Measurements from ENCODE around the gene SPNS3.

DNA sequence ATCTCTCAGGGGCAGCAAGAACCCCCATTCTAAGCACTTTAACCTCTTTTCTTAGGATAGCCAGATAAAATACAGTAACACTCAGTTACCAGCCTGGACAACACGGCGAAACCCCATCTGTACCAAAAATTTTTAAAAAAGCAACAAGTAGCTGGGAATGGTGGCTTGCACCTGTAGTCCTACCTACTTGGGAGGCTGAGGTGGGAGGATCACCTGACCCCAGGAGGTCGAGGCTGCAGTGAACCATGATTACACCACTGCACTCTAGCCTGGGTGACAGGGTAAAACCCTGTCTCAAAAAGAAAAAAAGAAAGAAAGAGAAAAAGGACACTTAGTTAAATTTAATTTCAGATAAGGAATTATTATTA, 38.6 kb upstream of the SPNS3 start:
- TF ChIP-seq, protein P1, sequence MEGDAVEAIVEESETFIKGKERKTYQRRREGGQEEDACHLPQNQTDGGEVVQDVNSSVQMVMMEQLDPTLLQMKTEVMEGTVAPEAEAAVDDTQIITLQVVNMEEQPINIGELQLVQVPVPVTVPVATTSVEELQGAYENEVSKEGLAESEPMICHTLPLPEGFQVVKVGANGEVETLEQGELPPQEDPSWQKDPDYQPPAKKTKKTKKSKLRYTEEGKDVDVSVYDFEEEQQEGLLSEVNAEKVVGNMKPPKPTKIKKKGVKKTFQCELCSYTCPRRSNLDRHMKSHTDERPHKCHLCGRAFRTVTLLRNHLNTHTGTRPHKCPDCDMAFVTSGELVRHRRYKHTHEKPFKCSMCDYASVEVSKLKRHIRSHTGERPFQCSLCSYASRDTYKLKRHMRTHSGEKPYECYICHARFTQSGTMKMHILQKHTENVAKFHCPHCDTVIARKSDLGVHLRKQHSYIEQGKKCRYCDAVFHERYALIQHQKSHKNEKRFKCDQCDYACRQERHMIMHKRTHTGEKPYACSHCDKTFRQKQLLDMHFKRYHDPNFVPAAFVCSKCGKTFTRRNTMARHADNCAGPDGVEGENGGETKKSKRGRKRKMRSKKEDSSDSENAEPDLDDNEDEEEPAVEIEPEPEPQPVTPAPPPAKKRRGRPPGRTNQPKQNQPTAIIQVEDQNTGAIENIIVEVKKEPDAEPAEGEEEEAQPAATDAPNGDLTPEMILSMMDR (IDR thresholded peaks at IDR 0.05; ENCODE audit: low read depth, low read length, poor library complexity, severe bottlenecking) = no peak
- no peak for TF ChIP-seq EZH2phosphoT487 (IDR thresholded peaks at IDR 0.05; ENCODE audit: borderline replicate concordance, low read length)

Data from DOHH2 (cell line).